IMR-90 (cell line): Measurements from ENCODE around the gene TAF10. TPM values are rescaled to one million over a fixed set of nuclear protein-coding genes. Genes with fewer than 3 reads are reported as not detected.

ENCODE experiments used
- ATAC-seq: fragments of 200-7000 bp; cut with Tn5 transposase; 2 replicates; pipeline ENCODE4 v1.9.1; 2020; ENCODE audit warnings: low read depth, mild to moderate bottlenecking, moderate library complexity
- BruUV-seq: library from RNA; stranded (reverse); fragments of 400-500 nt; replicated peaks from 2 replicates; lab custom pipeline; 2021; lab: Mats Ljungman, UMichigan
- CTCF ChIA-PET: fragments of 300-600 bp; formaldehyde crosslinking; extraction: SDS; loops from one replicate; lab custom pipeline; 2021; ENCODE audit warnings: antibody characterized with exemption; lab: Yijun Ruan, JAX
- POLR2A ChIA-PET: fragments of 300-600 bp; sonication (Branson Sonifier 250); formaldehyde crosslinking; loops from one replicate; lab custom pipeline; 2022; ENCODE audit warnings: antibody characterized with exemption; ENCODE audit not compliant: unreplicated experiment; lab: Charles Lee
- DNase-seq: peaks from one replicate; pipeline ENCODE4 v3.0.0; 2013
- H2AFZ ChIP-seq: replicated peaks from 2 replicates; pipeline ENCODE3; 2013; ENCODE audit warnings: low read length, mild to moderate bottlenecking; ENCODE audit not compliant: poor library complexity
- H2AK5ac ChIP-seq: 2 replicates; pipeline ENCODE4 v1.6.1; 2013; ENCODE audit warnings: low read depth, low read length, inconsistent platforms
- H2AK9ac ChIP-seq: replicated peaks from 2 replicates; pipeline ENCODE3; 2013; ENCODE audit warnings: mild to moderate bottlenecking, low read depth, low read length, moderate library complexity; ENCODE audit not compliant: poor library complexity
- H2BK120ac ChIP-seq: 2 replicates; pipeline ENCODE4 v1.6.1; 2013; ENCODE audit warnings: low read depth, low read length, inconsistent platforms
- H2BK15ac ChIP-seq: 3 replicates; pipeline ENCODE4 v1.6.1; 2013; ENCODE audit warnings: low read depth, low read length, inconsistent platforms
- H2BK20ac ChIP-seq: 2 replicates; pipeline ENCODE4 v1.6.1; 2013; ENCODE audit warnings: low read depth, mild to moderate bottlenecking, inconsistent platforms, low read length, moderate library complexity
- H2BK5ac ChIP-seq: 2 replicates; pipeline ENCODE4 v1.6.1; 2013; ENCODE audit warnings: mild to moderate bottlenecking, low read depth, low read length, inconsistent platforms; ENCODE audit not compliant: poor library complexity, severe bottlenecking
- H3K14ac ChIP-seq: replicated peaks from 2 replicates; pipeline ENCODE4 v1.6.1; 2013; ENCODE audit warnings: low read depth, low read length, inconsistent platforms
- H3K18ac ChIP-seq: 2 replicates; pipeline ENCODE4 v1.6.1; 2013; ENCODE audit warnings: low read depth, low read length, control low read depth
- H3K23ac ChIP-seq: 2 replicates; pipeline ENCODE4 v1.6.1; 2013; ENCODE audit warnings: low read depth, low read length, inconsistent platforms
- H3K27ac ChIP-seq: 2 replicates; pipeline ENCODE4 v1.5.1; 2013; ENCODE audit warnings: mild to moderate bottlenecking, control low read depth, low read length; ENCODE audit not compliant: insufficient read depth
- H3K27me3 ChIP-seq: 2 replicates; pipeline ENCODE4 v1.6.1; 2013; ENCODE audit warnings: low read length; ENCODE audit not compliant: control insufficient read depth, insufficient read depth
- H3K36me3 ChIP-seq: 2 replicates; pipeline ENCODE4 v1.6.1; 2013; ENCODE audit warnings: low read length, mixed read lengths; ENCODE audit not compliant: control insufficient read depth, insufficient read depth
- H3K4ac ChIP-seq: 2 replicates; pipeline ENCODE4 v1.6.1; 2013; ENCODE audit warnings: low read depth, low read length, inconsistent platforms
- H3K4me1 ChIP-seq: 2 replicates; pipeline ENCODE4 v1.6.1; 2013; ENCODE audit warnings: low read length, mixed read lengths; ENCODE audit not compliant: control insufficient read depth, insufficient read depth
- H3K4me2 ChIP-seq: 2 replicates; pipeline ENCODE4 v1.6.1; 2013; ENCODE audit warnings: low read depth, mild to moderate bottlenecking, control low read depth, low read length, moderate library complexity
- H3K4me3 ChIP-seq: 2 replicates; pipeline ENCODE4 v1.5.1; 2013; ENCODE audit warnings: low read depth, mild to moderate bottlenecking, control low read depth, low read length, moderate library complexity; ENCODE audit not compliant: insufficient read depth
- H3K56ac ChIP-seq: 2 replicates; pipeline ENCODE4 v1.6.1; 2013; ENCODE audit warnings: low read length, inconsistent platforms; ENCODE audit not compliant: insufficient read depth; ENCODE audit errors: extremely low read depth
- H3K79me1 ChIP-seq, 2 experiments: 2 replicates each; pipeline ENCODE4 v1.6.1; 2013; ENCODE audit warnings: low read length in 2 of 2, inconsistent platforms in 1 of 2, low read depth in 1 of 2
- H3K9ac ChIP-seq: 2 replicates; pipeline ENCODE4 v1.6.1; 2013; ENCODE audit warnings: low read depth, low read length, control low read depth
- H3K9me1 ChIP-seq: 2 replicates; pipeline ENCODE4 v1.6.1; 2013; ENCODE audit warnings: low read length, inconsistent platforms; ENCODE audit not compliant: insufficient read depth
- H3K9me3 ChIP-seq: 2 replicates; pipeline ENCODE4 v1.6.1; 2013; ENCODE audit warnings: low read length; ENCODE audit not compliant: control insufficient read depth, insufficient read depth
- H4K20me1 ChIP-seq: 2 replicates; pipeline ENCODE4 v1.6.1; 2013; ENCODE audit warnings: low read length, inconsistent platforms; ENCODE audit not compliant: insufficient read depth
- H4K5ac ChIP-seq: 2 replicates; pipeline ENCODE4 v1.6.1; 2013; ENCODE audit warnings: mild to moderate bottlenecking, low read depth, low read length, control low read depth
- H4K8ac ChIP-seq, 2 experiments: 2 replicates each; pipeline ENCODE4 v1.6.1; 2013; ENCODE audit warnings: low read depth in 2 of 2, low read length in 2 of 2, control low read depth in 1 of 2, inconsistent platforms in 1 of 2
- H4K91ac ChIP-seq: 2 replicates; pipeline ENCODE4 v1.6.1; 2013; ENCODE audit warnings: low read depth, low read length, inconsistent platforms; ENCODE audit not compliant: insufficient read depth
- BHLHE40 ChIP-seq: fragments of 150-350 bp; IDR thresholded peaks from 2 replicates; pipeline ENCODE4 v1.6.1; 2016; ENCODE audit warnings: mild to moderate bottlenecking, low read depth, low read length
- CEBPB ChIP-seq: IDR thresholded peaks from 2 replicates; pipeline ENCODE4 v1.6.1; 2012; ENCODE audit warnings: low read depth, low read length, improper control_type of control experiment
- CHD1 ChIP-seq: IDR thresholded peaks from 2 replicates; pipeline ENCODE4 v1.6.1; 2012; ENCODE audit warnings: low read depth, low read length, improper control_type of control experiment
- FOS ChIP-seq: fragments of 150-350 bp; IDR thresholded peaks from 2 replicates; pipeline ENCODE4 v1.6.1; 2016; ENCODE audit warnings: low read depth, low read length
- MAFK ChIP-seq: IDR thresholded peaks from 2 replicates; pipeline ENCODE4 v1.6.1; 2012; ENCODE audit warnings: low read depth, low read length, improper control_type of control experiment
- MAZ ChIP-seq: IDR thresholded peaks from 2 replicates; pipeline ENCODE4 v1.6.1; 2012; ENCODE audit warnings: low read depth, mild to moderate bottlenecking, low read length, improper control_type of control experiment, moderate library complexity, borderline replicate concordance
- MXI1 ChIP-seq: IDR thresholded peaks from 2 replicates; pipeline ENCODE4 v1.6.1; 2012; ENCODE audit warnings: low read depth, mild to moderate bottlenecking, low read length, moderate library complexity, borderline replicate concordance
- NFE2L2 ChIP-seq: fragments of 150-350 bp; IDR thresholded peaks from 2 replicates; pipeline ENCODE4 v1.6.1; 2016; ENCODE audit warnings: low read depth, mild to moderate bottlenecking, low read length
- POLR2A ChIP-seq: IDR thresholded peaks from 2 replicates; pipeline ENCODE4 v1.6.1; 2012; ENCODE audit warnings: mild to moderate bottlenecking, low read depth, low read length
- RAD21 ChIP-seq: IDR thresholded peaks from 2 replicates; pipeline ENCODE4 v1.6.1; 2012; ENCODE audit warnings: low read length, improper control_type of control experiment
- RCOR1 ChIP-seq: IDR thresholded peaks from 2 replicates; pipeline ENCODE4 v1.6.1; 2012; ENCODE audit warnings: mild to moderate bottlenecking, low read length, improper control_type of control experiment; ENCODE audit not compliant: insufficient replicate concordance
- RFX5 ChIP-seq: IDR thresholded peaks from 2 replicates; pipeline ENCODE4 v1.8.0; 2012; ENCODE audit warnings: low read depth, mild to moderate bottlenecking, low read length, moderate library complexity
- SMC3 ChIP-seq: fragments of 150-350 bp; IDR thresholded peaks from 2 replicates; pipeline ENCODE4 v1.6.1; 2016; ENCODE audit warnings: low read depth, mild to moderate bottlenecking, antibody characterized with exemption, low read length, moderate library complexity
- WGBS, 2 experiments: methylation state at CpG; one replicate each; pipeline versions ENCODE4 v1.1.5 to v1.1.7; 2013; ENCODE audit warnings: missing lambda C conversion rate in 2 of 2; ENCODE audit not compliant: insufficient read length in 1 of 2; ENCODE audit errors: extremely low coverage in 2 of 2; 5-methylcytosine and 5-hydroxymethylcytosine counted together
- dilution Hi-C: fragments of 300-500 bp; cut with HindIII; formaldehyde crosslinking; loops from one replicate; pipeline ENCODE4 v1.14.3; 2018; ENCODE audit warnings: low sequenced_read_pairs; ENCODE audit not compliant: unreplicated experiment
- in situ Hi-C: fragments of 300-500 bp; cut with MboI; formaldehyde crosslinking; loops from 3 replicates; pipeline ENCODE4 v1.14.3; 2019; ENCODE audit warnings: low sequenced_read_pairs, inconsistent platforms, mixed read lengths
- intact Hi-C: fragments of 100-400 bp; cut with micrococcal nuclease; formaldehyde crosslinking; loops from 2 replicates; pipeline ENCODE4 v1.10.0; 2022
- polyA plus RNA-seq, 3 experiments: library from polyadenylated mRNA; depleted of rRNA; stranded (reverse); fragments of >200 nt; gene quantifications; 2 replicates each; pipeline ENCODE4 v1.2.3, GENCODE V29; 2012; ENCODE audit warnings: low replicate concordance in 1 of 3
- total RNA-seq: library from RNA; depleted of rRNA; stranded (reverse); fragments of >200 nt; gene quantifications from 2 replicates; pipeline ENCODE4 v1.2.3, GENCODE V29; 2012
- TF ChIP-seq, protein P1 (sequence below): fragments of 150-350 bp; IDR thresholded peaks from 2 replicates; pipeline ENCODE4 v1.6.1; 2017; ENCODE audit warnings: mild to moderate bottlenecking, antibody characterized with exemption, low read length, low read depth
- TF ChIP-seq, protein P2 (sequence below): fragments of 150-350 bp; IDR thresholded peaks from 2 replicates; pipeline ENCODE4 v1.6.1; 2016; ENCODE audit warnings: low read depth, mild to moderate bottlenecking, low read length, moderate library complexity, borderline replicate concordance
- TF ChIP-seq, protein P3 (sequence below): conservative IDR thresholded peaks from 2 replicates; pipeline ENCODE4 v1.5.1; 2012; ENCODE audit warnings: mild to moderate bottlenecking, low read depth, low read length, improper control_type of control experiment

The TAF10 gene
- total and polyA plus RNA-seq, 2 of the 4 experiments (the other 2 are of a cell fraction): 18.6 to 132 TPM

DNA sequence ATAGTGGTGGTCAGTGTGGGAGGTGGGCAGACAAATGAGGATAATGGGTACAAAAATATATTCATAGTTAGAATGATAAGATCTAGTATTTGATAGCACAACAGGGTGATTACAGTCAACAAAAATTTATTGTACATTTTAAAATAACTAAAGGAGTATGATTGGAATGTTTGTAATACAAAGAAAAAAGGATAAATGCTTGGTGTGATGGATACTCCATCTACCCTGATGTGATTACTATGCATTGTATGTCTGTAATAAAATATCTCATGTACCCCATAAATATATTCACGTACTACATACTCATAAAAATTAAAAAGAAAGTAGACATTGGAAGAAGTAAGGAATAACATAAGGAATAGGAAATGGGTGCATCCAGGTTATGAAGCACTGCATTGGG, 24.0 kb downstream of the TAF10 start:
- DNase-seq: no peak
- no peaks in the 10 kb centered on the region for H3K9me1 ChIP-seq
- POLR2A ChIA-PET: no interaction called here
- no peaks in the 10 kb centered on the region for H3K4me1 ChIP-seq
- H4K91ac ChIP-seq: no peak overlapping the region
- H3K27me3 ChIP-seq: no peaks in the 10 kb centered on the region
- H2AK9ac ChIP-seq: no peak overlapping the region
- no peak overlapping the region for H3K4me3 ChIP-seq
- no TSS peak for BruUV-seq
- no peak overlapping the region for H3K4ac ChIP-seq
- H3K79me1 ChIP-seq: peaks cover 0 to 2% of the 10 kb centered on the region in 2 experiments; a peak in 2 of 4 replicates
- no peak overlapping the region for H3K27ac ChIP-seq
- H2BK5ac ChIP-seq: no peak overlapping the region
- H3K56ac ChIP-seq: no peak overlapping the region
- no peak overlapping the region for H2AK5ac ChIP-seq
- in situ Hi-C loops: no loop called here
- H3K23ac ChIP-seq: no peak overlapping the region
- H2BK20ac ChIP-seq: no peak overlapping the region
- peaks cover 2% of the 10 kb centered on the region; the same call in 1 of the 2 replicates for H3K9me3 ChIP-seq
- H3K36me3 ChIP-seq: peaks cover 5% of the 10 kb centered on the region; the same call in 1 of the 2 replicates
- CTCF ChIA-PET: no interaction called here
- no peak overlapping the region for H3K14ac ChIP-seq
- dilution Hi-C loops: no loop called here
- no CpG with 5 or more reads among the region's 1 CpG for WGBS, 2 experiments
- H2BK120ac ChIP-seq: no peak overlapping the region
- no peak overlapping the region for H4K5ac ChIP-seq
- no peak overlapping the region for H3K4me2 ChIP-seq
- no peak for TF ChIP-seq MAFK
- TF ChIP-seq SMC3: no peak
- no peak for TF ChIP-seq CEBPB
- TF ChIP-seq BHLHE40: no peak
- no peak for TF ChIP-seq RCOR1
- TF ChIP-seq CHD1: no peak
- no peak for TF ChIP-seq MAZ
- no peak for TF ChIP-seq MXI1
- no peak for TF ChIP-seq RFX5
- TF ChIP-seq, protein P1, sequence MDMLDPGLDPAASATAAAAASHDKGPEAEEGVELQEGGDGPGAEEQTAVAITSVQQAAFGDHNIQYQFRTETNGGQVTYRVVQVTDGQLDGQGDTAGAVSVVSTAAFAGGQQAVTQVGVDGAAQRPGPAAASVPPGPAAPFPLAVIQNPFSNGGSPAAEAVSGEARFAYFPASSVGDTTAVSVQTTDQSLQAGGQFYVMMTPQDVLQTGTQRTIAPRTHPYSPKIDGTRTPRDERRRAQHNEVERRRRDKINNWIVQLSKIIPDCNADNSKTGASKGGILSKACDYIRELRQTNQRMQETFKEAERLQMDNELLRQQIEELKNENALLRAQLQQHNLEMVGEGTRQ: no peak
- TF ChIP-seq, protein P2, sequence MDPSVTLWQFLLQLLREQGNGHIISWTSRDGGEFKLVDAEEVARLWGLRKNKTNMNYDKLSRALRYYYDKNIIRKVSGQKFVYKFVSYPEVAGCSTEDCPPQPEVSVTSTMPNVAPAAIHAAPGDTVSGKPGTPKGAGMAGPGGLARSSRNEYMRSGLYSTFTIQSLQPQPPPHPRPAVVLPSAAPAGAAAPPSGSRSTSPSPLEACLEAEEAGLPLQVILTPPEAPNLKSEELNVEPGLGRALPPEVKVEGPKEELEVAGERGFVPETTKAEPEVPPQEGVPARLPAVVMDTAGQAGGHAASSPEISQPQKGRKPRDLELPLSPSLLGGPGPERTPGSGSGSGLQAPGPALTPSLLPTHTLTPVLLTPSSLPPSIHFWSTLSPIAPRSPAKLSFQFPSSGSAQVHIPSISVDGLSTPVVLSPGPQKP: no peak
- TF ChIP-seq POLR2A: no peak
- no peak for TF ChIP-seq RAD21
- TF ChIP-seq NFE2L2: no peak
- TF ChIP-seq FOS: no peak
- TF ChIP-seq, protein P3, sequence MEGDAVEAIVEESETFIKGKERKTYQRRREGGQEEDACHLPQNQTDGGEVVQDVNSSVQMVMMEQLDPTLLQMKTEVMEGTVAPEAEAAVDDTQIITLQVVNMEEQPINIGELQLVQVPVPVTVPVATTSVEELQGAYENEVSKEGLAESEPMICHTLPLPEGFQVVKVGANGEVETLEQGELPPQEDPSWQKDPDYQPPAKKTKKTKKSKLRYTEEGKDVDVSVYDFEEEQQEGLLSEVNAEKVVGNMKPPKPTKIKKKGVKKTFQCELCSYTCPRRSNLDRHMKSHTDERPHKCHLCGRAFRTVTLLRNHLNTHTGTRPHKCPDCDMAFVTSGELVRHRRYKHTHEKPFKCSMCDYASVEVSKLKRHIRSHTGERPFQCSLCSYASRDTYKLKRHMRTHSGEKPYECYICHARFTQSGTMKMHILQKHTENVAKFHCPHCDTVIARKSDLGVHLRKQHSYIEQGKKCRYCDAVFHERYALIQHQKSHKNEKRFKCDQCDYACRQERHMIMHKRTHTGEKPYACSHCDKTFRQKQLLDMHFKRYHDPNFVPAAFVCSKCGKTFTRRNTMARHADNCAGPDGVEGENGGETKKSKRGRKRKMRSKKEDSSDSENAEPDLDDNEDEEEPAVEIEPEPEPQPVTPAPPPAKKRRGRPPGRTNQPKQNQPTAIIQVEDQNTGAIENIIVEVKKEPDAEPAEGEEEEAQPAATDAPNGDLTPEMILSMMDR: no peak
- H4K20me1 ChIP-seq: no peaks in the 10 kb centered on the region; the same call in 1 of the 2 replicates
- intact Hi-C loops: no loop called here
- no peak overlapping the region for H2BK15ac ChIP-seq
- no peak overlapping the region for H4K8ac ChIP-seq
- H3K9ac ChIP-seq: no peak overlapping the region
- no peak for ATAC-seq
- no peak overlapping the region for H2AFZ ChIP-seq
- no peak overlapping the region for H3K18ac ChIP-seq
